Measurements from ENCODE around the gene ABCA4.
"Not testable (repeated sequence)": the region's sequence is repeated elsewhere in the genome, so short reads cannot be mapped to it uniquely, and the experiment has no call there.

ABCA4 gene

GRCh38 chr1:94120991-94121390 is at the start of gene ABCA4:
ABCA4 (minus strand) TSS chr1:94121148; CDS start chr1:94121045, 103 bp downstream.
- no peak for DNase-seq

DNA sequence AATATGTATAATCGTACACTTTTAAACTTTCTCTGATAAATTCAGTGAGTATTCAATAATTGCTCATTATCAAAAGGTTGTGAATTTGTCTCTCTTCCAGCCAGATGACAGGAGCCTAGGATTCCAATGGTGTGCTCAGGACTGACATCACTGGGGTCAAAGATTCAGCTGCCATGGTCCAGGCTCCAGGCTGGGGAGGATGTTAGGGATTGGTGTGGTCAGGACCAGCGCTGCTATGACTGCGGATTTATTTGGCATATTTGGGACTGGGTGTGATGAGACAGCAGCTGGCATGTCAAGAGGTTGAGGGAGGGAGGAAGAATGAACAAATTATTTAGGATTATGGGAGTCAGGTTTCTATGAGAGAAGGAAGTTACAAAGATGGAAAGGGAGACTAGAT is 48.2 kb upstream of the ABCA4 start:
- no peak for DNase-seq

DNA sequence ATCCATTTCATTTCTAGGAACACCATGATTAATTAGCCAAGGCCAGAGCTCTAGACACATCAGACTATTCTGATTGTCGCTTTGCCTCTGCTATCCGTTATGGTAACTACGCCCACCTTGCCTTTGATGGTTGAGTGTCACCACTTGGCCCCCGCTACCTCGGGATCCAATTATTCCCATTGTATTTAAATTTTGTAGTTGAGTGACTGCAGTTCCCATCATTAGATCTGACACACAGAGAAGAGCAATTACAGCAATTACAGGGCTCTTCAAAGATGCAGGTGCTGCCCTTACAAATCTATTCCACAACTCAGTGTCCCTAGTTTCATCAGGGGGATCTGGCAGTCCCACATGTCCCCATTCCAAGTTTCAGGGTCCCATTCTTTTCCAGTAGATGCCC is 44.9 kb upstream of the ABCA4 start:
- DNase-seq = no peak

DNA sequence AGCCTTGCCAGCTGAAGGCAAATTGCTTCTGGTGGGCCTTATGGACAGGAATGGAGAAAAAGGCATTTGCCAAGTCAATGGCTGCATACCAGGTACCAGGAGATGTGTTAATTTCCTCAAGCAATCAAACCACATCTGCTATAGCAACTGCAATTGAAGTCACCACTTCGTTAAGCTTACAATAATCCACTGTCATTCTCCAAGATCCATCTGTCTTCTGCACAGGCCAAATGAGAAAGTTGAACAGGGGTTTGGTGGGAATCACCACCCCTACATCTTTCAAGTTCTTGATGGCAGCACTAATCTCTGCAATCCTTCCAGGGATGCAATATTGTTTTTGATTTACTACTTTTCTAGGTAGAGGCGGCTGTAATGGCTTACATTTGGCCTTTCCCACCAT is 43.9 kb upstream of the ABCA4 start:
- DNase-seq = not testable (repeated sequence)

- DNase-seq = not testable (repeated sequence)
These were observed 43.2 kb upstream of the ABCA4 start for GRCh38 chr1:94164121-94164520.

DNA sequence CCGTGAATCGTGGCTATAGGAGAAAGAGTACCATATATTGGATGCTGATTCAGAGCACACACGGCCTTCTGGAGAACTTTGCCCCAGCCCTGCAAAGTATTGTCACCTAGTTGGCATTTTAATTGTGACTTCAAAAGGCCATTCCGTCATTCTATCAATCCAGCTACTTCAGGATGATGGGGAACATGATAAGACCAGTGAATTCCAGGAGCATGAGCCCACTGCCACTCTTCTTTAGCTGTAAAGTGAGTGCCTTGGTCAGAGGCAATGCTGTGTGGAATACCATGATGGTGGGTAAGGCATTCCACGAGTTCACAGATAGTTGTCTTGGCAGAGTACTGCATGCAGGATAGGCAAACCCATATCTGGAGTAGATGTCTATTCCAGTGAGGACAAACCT is 42.3 kb upstream of the ABCA4 start:
- DNase-seq = not testable (repeated sequence)

DNA sequence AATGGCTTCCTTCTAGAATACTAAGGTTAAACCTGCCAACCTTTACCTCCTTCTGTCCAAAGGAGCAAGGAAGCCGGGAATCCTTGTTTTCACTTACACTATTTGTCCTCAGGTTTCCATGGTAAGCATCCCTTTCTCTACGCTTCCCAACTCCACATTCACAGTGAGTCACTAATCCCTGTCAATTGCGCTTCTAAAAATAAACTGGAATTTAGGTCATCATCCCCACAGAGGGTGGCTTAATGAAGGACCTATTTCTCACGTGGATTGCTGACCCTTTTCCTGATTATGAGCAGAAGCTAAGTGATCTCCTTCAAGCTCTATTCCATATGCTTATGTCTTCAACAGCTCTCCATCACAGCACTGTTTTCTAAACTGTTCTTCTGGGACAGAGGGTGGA is 39.9 kb upstream of the ABCA4 start:
- DNase-seq = no peak

DNA sequence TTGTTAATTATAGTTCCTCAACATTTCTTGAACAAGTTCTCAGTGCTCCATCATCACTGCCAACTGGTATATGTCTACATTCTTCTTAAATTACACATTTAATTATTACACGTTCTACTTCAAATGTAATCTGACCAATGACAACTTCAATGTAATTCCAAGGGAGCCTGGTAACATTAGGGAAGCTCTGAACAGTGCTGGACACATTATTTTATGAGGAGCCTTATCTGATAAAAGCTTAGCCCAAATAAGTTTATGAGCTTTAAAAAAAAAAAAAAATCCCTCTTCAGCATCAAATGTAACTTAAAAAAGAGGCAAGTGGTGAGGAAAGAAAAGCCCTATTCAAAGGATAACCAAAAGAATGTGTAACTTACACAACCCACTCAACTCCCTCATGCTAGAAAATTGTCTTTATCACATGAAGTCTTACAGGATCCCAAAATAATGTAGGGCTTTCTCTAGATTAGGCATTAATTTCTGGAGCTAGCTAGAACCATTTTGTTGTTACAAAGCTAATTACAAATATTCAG is 35.2 kb upstream of the ABCA4 start:
- DNase-seq = no peak

DNA sequence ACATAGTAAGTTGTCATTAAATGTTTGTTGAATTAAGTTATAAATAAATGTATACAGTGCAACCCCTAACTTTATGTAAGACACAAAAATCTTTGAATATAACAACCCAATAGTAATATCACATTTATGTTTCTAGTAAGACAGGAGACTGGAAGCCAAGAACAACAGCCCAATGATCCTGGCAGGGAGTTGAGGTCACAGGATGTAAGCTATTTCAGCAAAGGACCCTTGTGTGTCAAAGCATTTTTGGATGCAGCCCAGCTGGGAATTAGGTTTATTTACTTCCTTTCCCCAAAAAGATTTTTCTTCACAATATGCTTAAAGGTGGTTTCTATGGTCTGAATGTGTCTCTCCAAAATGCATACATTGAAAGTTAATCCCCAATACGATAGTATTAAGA is 34.0 kb upstream of the ABCA4 start:
- no peak for DNase-seq

DNA sequence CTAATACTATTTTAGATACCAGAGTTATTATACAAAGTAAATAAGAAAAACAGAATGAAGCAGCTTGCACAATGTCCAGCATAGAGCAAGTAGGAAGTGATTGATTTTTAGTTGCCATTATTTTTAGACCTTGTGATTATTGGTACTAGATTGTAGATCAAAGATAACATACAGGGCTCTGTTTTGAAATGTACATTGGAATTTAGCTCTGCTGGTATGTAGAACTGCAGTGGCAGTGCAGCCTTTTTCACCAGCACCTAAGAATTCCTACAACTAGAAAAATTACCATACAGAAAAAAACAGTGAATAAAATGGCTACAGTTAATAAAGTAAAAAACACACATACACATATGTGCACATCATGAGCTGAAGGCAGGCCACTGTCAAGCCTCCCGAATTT is 32.2 kb upstream of the ABCA4 start:
- no peak for DNase-seq

DNA sequence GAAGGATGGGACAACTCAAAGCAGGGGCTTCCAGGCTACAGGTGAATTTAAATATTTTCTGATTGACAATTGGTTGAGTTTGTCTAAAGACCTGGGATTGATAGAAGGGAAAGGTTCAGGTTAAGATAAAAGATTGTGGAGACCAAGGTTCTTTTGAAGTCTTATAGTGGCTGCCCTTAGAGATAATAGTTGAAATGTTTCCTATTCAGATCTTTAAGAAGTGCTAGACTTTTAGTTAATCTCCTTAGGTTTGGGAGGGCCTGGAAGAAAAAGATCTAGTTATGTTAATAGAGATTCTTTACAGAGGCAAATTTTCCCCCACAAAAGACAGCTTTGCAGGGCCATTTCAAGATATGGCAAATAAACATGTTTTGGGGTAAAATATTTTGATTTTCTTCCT is 28.2 kb upstream of the ABCA4 start:
- DNase-seq = not testable (repeated sequence)

GRCh38 chr1:94146273-94146672 is 25.3 kb upstream of the ABCA4 start:
- DNase-seq = no peak

- no peak for DNase-seq
These were observed 23.9 kb upstream of the ABCA4 start for GRCh38 chr1:94144836-94145235.

DNA sequence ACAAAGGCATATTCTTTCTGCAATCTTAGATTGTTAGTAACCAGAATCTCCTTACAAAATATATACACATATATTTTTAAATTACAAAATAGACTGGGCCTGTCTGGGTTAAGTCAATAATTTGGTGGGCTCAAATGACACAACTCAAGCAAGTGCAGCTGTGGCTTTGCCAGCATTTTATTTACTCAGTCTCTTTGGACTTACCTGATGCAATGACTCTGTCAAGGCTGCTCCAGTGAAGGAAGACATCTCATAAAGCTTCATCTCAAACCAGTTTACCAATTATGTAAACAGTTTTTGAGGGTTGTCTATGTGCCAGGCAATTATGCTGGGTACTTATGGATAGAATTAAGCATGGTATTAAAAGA is 22.8 kb upstream of the ABCA4 start:
- DNase-seq = no peak

- no peak for DNase-seq
These were observed 22.3 kb upstream of the ABCA4 start for GRCh38 chr1:94143173-94143808.

DNA sequence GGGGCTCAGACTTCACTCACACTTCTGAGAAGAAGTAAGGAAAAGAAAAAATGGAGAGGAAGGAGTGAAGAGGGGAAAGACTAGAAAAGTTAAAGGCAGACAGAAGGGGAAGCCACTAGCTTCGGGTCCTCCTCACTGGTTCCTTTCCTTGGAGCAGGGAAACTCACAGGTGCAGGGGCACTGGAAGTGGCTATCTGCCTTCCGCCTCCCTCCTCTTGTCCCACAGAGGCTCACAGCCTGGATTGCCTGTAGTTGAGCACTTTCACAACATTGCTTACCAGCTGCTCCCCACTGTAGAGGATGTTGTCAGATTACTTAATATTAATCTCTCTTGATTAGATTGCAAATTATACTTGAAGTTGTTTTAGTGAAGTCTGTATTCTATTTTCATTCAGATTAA is 21.6 kb upstream of the ABCA4 start:
- DNase-seq = no peak

- DNase-seq = no peak
These were observed 21.1 kb upstream of the ABCA4 start for GRCh38 chr1:94142022-94142421.

- DNase-seq = no peak
These were observed 11.2 kb upstream of the ABCA4 start for GRCh38 chr1:94132111-94132510.

GRCh38 chr1:94130851-94131595 is 10.1 kb upstream of the ABCA4 start:
- no peak for DNase-seq

DNA sequence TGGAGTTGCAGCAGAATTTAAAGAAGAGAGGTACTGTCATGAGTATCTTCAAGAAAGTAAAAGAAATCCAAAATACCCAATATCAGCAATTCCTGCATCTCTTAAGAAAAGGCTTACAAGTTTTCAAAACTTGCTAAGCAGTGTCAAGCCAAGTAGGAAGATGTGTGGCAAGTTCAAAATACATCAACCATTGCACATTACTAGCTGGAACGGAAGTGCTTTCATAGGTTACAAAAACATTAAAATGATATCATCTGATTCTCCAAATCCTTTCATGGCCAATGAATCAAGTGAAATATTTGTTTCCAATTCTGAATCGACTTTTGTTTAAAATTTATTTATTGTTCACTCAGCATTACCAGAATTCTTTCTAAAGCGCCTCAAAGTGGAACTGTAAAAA is 5.7 kb upstream of the ABCA4 start:
- no peak for DNase-seq

DNA sequence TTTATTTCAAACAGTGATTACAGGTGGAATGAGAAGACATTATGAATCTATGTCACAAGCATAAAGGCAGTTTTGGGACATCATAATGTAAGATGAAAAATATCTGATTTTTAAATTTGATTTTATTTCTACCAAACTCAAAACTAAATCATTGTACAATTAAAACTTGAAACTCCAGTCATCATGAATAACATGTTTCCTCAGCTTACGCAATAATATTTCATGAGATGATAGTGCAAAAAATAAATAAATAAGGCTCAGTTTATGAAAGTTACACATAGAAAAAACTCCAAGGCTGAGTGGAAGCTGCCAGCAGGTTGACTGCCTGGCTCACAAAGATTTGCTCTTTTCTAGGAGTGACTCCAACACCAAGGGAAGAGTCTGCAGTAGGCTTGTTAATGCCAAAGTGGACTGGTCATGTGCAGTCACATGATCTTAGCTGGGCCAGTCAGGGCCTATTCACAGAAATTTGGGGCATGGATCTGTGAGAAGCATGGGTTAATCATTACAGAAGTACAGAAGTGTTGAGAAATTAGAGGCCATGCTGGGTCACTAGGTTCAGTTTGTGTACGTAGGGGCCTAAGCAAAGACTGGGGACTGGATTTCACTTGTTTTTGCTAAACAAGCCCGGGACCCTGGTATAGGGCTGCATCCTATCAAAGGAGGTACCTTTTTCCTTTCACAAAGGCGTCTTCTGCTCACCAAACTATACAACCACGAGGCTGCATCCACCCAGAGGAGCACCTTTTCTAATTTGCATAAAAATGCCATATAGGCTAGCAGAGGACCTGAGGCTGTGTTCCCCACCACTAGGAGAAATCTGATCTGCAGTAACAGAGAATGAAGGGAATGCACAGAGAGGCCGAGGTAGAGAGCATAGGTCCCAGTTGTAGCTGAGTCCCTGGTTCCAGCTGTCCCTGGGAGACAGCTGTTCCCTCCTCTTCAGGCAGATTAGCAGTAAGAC is 4.9 kb upstream of the ABCA4 start:
- no peak for DNase-seq

- DNase-seq = no peak
These were observed 3.6 kb upstream of the ABCA4 start for GRCh38 chr1:94124538-94124937.

DNA sequence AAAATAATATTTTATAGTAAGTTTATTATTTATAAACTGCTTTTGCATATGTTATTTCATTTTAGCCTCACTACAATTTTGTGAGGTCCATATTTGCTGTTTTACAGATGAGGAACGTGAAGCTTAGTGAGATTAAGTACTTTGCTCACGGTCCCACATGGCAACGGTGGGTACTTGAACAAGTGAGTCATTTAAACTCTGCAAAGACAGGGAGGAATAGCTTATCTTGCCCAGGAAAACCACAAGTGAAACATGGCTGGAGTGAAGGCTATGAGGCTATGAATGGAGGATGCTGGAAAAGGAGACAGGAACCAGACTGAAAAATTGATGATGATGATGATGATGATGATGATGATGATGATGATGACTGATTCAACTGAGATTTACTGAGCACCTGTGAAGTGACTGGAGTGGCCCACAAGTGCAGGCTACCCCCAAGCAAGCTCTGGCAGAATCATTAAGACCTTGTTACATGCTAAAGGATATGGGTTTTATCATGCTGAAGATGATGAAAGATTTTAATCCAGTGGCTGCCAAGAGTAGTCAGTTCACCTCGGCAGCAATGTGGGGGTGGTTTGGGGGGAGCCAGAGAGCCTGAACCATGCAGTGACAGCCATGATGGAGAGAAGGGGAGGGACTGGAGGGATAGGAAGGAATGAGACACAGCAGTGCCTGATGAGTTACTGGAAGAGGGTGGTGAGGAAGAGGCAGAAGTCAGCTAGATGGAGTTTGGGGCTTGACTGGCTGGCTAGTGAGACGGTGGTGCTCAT is 1.4 kb upstream of the ABCA4 start:
- DNase-seq = no peak

Measured in stimulated activated CD4-positive, alpha-beta T cell treated with anti-CD3 and anti-CD28 coated beads, Interleukin-15, amount 100 ng/mL, for 24 hours (primary cell).